HEK293 (cell line): Measurements from ENCODE around the gene FBXW5.

ENCODE experiments used
- CTCF ChIP-seq: fragments of 450-650 bp; formaldehyde crosslinking; IDR thresholded peaks from 2 replicates; pipeline ENCODE4 v1.5.1; 2016; ENCODE audit warnings: missing biosample characterization, missing genetic modification characterization
- ZNF48 ChIP-seq: fragments of 450-650 bp; formaldehyde crosslinking; IDR thresholded peaks from 2 replicates; pipeline ENCODE4 v1.5.1; 2016; ENCODE audit warnings: missing biosample characterization, missing genetic modification characterization
- ZNF670 ChIP-seq: fragments of 450-650 bp; formaldehyde crosslinking; IDR thresholded peaks from 2 replicates; pipeline ENCODE4 v1.5.1; 2016; ENCODE audit warnings: missing biosample characterization, missing genetic modification characterization, low read depth

- no peak for TF ChIP-seq CTCF (tag by site-specific recombination)
- TF ChIP-seq ZNF48 (tag by site-specific recombination) = no peak
- TF ChIP-seq ZNF670 = no peak
Observed at GRCh38 chr9:136974817-136975535, 30.4 kb upstream of the FBXW5 start.
